DLD1 (cell line): ENCODE measurements around the gene DET1.
"Not testable (repeated sequence)": the region's sequence is repeated elsewhere in the genome, so short reads cannot be mapped to it uniquely, and the experiment has no call there.

Experiments
- in situ Hi-C: cut with HindIII; loops from 2 replicates; pipeline ENCODE4 v1.10.0; 2017; ENCODE audit warnings: low sequenced_read_pairs

DET1 gene

GRCh38 chr15:88498996-88499395, 47.5 kb downstream of the DET1 start:
- in situ Hi-C loops = no loop called here

GRCh38 chr15:88497109-88497765, 49.2 kb downstream of the DET1 start:
- in situ Hi-C loops = no loop called here

DNA sequence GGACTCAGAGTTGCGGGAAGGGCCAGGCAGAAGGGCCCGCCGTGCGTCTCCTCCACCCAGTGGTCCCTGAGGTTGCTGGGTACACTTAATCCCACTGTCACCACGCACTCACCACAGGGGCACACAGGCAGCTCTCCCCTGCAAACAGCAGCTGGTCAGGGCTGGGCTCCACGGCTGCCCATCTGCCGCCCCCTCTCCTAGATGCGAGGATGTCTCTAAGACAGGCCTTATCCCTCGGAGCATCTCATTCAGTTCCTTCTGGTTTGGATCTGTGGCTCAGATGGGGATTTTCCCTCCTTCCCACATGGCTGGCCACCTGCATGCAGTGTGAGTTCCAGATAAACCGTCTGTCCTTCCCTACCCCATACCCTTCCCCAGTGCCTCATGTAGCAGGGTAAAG, 52.6 kb downstream of the DET1 start:
- in situ Hi-C loops = no loop called here

DNA sequence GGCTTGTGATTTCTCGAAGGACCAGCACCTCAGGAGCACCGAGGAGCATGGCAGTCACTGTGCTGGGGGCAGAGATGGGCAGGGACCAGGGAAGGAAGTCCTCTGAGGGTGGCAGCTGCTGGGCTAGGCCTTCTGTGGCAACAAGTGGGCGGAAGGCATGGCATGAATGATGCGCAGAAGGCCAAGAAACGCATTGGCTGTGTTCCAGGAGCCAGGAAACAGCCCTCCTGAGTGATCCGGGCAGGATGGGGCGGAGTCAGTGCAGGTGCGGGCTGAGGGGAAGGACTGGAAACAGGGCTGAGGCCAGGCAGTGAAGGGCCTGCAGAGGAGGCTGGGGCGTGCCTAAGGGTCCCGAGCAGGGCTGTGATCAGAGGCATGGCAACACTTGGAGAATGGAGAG, 55.3 kb downstream of the DET1 start:
- in situ Hi-C loops = no loop called here

DNA sequence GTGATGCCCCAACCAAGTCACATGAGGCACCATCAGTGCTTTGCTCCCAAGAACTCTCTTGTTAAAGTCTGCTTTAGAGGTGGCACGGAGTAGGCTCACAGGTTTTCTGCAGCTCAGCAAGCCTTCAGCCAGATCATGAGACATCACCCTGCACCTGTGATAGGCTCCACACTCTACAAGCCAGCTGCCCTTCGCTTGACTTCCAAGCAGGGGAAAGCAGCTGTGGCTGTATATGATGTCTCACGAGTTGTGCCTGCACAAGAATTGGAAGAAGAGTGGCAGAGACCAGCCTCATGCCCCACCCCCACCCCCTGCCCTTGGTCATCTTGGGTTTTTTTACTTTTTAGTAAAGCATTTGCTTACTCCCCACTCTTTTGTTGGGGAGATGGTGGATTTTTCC, 56.4 kb downstream of the DET1 start:
- in situ Hi-C loops = no loop called here

DNA sequence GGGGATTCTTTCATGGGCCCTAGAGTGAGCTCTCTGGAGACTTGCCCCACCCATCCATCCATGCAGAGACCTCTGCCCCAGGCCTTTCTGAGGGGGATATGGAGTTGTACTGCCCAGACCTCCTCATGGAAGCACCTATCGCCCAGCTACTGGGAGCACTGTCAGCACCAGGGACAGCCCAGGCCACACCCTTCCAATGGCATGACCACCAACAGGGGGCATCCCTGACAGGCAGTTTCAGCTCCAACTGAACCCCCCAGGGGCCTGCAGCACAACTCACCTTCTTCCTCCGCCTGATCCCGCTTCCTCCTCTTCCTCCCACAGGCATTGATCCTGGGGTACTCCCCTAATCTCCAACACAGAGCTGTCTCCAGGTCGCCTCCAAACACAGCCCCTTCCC, 57.2 kb downstream of the DET1 start:
- in situ Hi-C loops = no loop called here

- in situ Hi-C loops = no loop called here
These were observed 58.5 kb downstream of the DET1 start for GRCh38 chr15:88487796-88488523.

GRCh38 chr15:88487178-88487795, 59.2 kb downstream of the DET1 start:
- in situ Hi-C loops = no loop called here

DNA sequence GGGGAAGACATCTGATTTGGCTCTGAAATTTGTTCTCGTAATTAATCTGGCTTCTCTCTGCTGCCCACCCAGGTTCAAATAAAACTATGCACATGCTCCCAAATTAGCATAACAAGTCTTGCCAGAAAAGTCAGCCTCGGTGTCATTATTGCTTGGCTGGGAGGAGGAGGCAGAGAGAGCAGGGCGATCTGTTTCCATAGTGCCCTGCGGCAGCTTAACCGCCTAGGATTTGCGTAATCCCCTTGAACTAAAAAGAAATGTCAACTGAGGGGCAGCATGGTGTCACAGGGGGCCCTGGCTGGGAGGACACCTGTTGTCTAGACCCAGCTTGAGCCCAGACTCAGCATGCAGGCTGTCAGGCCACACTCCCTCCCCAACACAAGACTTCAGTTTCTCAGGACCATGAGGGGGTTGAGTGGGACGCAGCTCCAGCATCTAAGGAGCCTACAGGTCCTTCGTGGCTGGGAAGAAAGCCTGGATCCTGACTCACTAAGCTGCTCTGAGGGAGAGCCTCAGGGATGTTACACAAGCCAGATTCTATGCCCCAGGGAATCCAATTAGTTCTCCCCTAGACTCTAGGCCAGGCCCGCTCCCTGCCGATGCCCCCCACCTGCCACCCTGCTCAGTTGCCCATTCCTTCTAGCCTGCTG, 61.7 kb downstream of the DET1 start:
- in situ Hi-C loops = no loop called here

DNA sequence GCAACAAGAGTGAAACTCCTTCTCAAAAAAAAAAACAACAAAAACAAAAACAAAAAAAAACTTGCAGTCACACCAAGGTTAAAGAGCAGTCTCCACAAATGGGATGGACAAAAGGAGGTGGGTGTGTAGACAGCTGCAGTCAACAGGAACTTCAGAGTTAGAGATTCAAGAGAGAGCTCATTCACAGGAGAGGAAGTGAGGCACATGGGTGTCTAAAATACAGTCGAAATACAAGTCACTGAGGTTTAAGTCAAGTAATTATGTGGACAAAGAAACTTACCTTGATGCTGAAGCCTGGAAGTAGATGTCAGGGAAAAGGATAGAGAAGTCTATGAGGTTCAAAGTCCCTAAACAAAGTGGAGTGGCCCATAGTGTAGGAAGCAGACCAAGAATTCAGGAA, 64.2 kb downstream of the DET1 start:
- in situ Hi-C loops = no loop called here

GRCh38 chr15:88480981-88481380, 65.5 kb downstream of the DET1 start:
- in situ Hi-C loops = no loop called here

- in situ Hi-C loops = no loop called here
These were observed 67.3 kb downstream of the DET1 start for GRCh38 chr15:88479169-88479568.

- in situ Hi-C loops = no loop called here
These were observed 68.6 kb downstream of the DET1 start for GRCh38 chr15:88477904-88478303.

DNA sequence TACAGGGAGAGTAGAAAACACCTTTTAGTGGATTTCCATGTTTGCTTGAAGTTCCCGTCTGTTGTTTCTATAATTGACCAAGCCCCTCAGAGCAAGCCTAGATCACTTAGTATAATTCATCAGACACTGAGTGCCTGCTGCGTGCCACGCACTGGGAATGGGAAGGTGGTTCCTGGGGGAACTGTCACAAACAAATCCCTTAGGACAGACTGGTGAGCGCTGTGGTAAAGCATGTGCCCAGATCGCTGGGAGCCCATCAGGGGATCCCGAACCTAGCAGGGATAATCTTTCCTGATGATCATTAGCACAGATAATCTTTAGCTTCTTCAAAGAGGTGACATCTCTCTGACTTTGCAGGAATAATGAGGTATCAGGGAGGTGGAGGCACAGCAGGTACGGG, 69.4 kb downstream of the DET1 start:
- in situ Hi-C loops = no loop called here

DNA sequence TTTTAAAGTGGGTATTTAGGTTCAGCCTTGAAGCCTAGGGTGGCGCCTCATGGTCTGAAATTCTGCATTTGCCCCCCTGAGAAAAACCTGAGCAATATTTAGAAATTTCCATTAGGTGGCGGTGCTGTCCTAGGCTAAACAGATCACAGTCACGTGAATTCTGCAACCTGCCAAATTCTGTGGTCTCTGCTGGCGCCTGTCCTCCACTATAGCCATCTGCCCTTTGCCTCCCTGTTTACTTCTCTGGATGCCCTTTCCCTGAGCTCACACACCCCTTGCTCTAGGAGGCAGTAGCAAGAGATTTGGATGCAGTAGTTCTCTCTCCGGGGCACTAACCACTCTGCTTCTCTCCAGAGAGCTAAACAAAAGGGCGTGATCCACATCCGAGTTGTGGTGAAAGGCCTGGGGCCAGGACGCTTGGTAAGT, 69.8 kb downstream of the DET1 start:
- in situ Hi-C loops = no loop called here

DNA sequence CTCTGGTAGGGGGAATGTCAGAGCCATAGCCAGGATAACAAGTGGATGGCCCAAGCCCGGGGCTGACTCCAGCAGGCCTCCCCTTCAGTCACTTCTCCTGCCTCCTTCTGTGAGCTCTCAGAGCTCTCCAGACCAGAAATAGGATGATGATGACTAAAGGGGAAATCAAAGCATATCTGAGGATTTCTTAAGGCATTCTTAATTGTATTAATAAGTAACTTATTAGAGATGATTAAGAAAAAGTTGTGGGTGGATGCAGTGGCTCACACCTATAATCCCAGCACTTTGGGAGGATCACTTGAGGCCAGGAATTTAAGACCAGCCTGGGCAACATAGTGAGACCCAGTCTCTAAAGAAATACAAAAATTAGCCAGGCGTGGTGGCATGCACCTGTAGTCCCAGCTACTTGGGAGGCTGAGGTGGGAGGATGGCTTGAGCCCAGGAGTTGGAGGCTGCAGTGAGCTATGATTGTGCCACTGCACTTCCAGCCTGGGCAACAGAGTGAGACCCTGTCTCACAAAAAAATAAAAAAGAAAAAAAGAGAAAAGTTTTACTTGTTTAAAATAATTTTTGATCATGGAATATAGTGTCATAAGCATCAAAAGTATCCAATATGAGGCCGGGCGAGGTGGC, 72.7 kb downstream of the DET1 start:
- in situ Hi-C loops = not testable (repeated sequence)

- in situ Hi-C loops = no loop called here
These were observed 74.3 kb downstream of the DET1 start for GRCh38 chr15:88472225-88472624.

- in situ Hi-C loops = no loop called here
These were observed 75.7 kb downstream of the DET1 start for GRCh38 chr15:88470625-88471372.

- in situ Hi-C loops = no loop called here
These were observed 77.2 kb downstream of the DET1 start for GRCh38 chr15:88469321-88469720.

- in situ Hi-C loops = not testable (repeated sequence)
These were observed 77.8 kb downstream of the DET1 start for GRCh38 chr15:88468721-88469120.
